Esophagus muscularis mucosa (tissue), 4 donors: ENCODE results near the gene NOX4.
"Not testable (repeated sequence)": the region's sequence is repeated elsewhere in the genome, so short reads cannot be mapped to it uniquely, and the experiment has no call there.

ENCODE experiments used
- CTCF ChIP-seq, 3 experiments: fragments of 200-600 bp in 2 of 3; fragments of 450-650 bp in 1 of 3; sonication (generic) in 2 of 3; IDR thresholded peaks; one replicate each; pipeline ENCODE4 v1.5.1; 2017 to 2019; ENCODE audit warnings: antibody characterized with exemption in 3 of 3, mild to moderate bottlenecking in 2 of 3, moderate library complexity in 1 of 3
- EP300 ChIP-seq: sonication (generic); formaldehyde crosslinking; IDR thresholded peaks from one replicate; pipeline ENCODE4 v1.6.1; 2017; ENCODE audit warnings: antibody characterized with exemption
- POLR2A ChIP-seq: fragments of 450-650 bp; IDR thresholded peaks from one replicate; pipeline ENCODE4 v1.6.1; 2017; ENCODE audit warnings: antibody characterized with exemption, moderate library complexity, mild to moderate bottlenecking, low read depth

GRCh38 chr11:89382986-89383385 lies 108.2 kb downstream of the NOX4 start:
- TF ChIP-seq CTCF (IDR thresholded peaks at IDR 0.05); POLR2A; EP300: not testable (repeated sequence)
